GM13976 (cell line): Measurements from ENCODE around the gene FOS.
A peak's percentile ranks its signal among the peaks of the same experiment; 100 is the strongest.

Experiments
- DNase-seq: peaks from one replicate; pipeline ENCODE4 v3.0.0; 2012; ENCODE audit warnings: low spot score
- in situ Hi-C: fragments of 300-500 bp; cut with MboI; formaldehyde crosslinking; loops from one replicate; pipeline ENCODE4 v1.12.0; 2022; ENCODE audit warnings: low sequenced_read_pairs, mixed read lengths, inconsistent platforms; ENCODE audit not compliant: unreplicated experiment
- TF ChIP-seq, protein P1 (sequence below): IDR thresholded peaks from 2 replicates; pipeline ENCODE4 v1.5.1; 2012; ENCODE audit warnings: borderline replicate concordance, mild to moderate bottlenecking; ENCODE audit not compliant: insufficient read depth; ENCODE audit errors: extremely low read depth, missing control alignments, control extremely low read depth

Gene FOS

DNA sequence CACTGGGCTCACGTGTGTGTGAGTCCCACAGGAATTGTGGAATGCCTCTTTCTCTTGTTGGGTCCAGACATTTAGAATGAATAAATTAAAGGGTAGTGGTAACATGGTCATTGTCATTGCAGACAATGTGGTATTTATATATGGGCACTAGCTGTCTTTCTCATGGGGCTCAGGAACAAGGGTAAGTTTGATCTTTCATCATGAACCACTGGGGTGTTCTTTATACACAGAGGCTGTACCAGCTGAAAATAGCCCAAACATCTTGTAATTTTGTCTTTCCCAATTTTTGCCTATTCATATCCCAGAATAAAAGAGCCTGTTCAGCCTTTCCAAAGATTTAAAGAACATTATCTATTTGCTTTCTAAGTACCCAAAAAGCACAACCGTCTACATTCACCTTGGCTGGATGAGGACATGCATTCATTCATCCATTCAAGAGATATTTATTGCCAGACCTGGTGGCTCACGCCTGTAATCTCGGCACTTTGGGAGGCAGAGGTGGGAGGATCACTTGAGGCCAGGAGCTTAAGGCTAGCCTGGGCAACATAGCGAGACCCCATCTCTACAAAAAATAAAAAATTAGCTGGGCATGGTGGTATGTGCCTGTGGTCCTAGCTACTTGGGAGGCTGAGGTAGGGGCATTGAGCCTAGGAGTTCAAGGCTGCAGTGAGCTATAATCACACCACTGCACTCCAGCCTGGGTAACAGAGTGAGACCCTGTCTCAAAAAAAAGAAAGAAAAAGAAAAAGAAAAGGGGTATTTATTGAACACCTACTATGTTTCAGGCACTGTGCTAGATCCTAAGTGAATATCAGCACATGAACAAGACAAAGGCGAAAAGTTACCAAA is 4.4 kb upstream of the FOS start:
- DNase-seq, result no peak
- TF ChIP-seq, protein P1, sequence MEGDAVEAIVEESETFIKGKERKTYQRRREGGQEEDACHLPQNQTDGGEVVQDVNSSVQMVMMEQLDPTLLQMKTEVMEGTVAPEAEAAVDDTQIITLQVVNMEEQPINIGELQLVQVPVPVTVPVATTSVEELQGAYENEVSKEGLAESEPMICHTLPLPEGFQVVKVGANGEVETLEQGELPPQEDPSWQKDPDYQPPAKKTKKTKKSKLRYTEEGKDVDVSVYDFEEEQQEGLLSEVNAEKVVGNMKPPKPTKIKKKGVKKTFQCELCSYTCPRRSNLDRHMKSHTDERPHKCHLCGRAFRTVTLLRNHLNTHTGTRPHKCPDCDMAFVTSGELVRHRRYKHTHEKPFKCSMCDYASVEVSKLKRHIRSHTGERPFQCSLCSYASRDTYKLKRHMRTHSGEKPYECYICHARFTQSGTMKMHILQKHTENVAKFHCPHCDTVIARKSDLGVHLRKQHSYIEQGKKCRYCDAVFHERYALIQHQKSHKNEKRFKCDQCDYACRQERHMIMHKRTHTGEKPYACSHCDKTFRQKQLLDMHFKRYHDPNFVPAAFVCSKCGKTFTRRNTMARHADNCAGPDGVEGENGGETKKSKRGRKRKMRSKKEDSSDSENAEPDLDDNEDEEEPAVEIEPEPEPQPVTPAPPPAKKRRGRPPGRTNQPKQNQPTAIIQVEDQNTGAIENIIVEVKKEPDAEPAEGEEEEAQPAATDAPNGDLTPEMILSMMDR, result no peak
- in situ Hi-C loops, result no loop called here

DNA sequence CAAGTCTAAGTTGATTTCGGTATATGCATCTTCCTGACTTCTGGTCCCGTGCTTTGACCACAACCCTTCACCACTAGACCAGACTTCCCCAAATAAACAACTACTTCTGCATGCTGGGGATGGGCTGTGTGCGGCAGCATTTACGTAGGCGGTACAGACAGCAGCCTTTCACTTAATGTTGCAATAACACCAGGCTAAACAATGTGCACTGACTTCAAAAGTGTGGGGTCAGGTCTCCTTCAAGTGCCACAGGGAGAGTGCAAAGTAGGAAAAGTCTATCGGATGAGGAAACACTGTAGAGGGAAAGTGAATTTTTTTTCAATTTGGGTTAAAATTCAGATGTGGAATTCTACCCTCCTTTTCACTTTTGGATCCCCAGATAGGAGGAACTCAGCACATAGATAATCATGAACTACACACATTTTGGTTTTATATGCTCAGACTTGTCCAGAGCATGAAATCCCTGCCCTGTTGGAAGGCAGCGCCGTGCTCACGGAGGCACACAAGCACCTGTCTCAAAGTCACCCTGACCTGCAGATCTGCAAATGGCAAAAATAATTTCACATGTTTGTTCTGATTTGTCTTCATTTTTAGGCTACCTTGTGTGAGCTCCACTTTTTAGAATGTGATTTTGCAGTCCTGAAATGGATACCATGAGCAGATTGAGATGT is 3.6 kb upstream of the FOS start:
- in situ Hi-C loops, result no loop called here
- TF ChIP-seq, protein P1, result no peak
- DNase-seq, result peak; percentile 47

GRCh38 chr14:75275598-75275997 is 3.0 kb upstream of the FOS start:
- in situ Hi-C loops, result no loop called here
- TF ChIP-seq, protein P1, result no peak
- no peak for DNase-seq

DNA sequence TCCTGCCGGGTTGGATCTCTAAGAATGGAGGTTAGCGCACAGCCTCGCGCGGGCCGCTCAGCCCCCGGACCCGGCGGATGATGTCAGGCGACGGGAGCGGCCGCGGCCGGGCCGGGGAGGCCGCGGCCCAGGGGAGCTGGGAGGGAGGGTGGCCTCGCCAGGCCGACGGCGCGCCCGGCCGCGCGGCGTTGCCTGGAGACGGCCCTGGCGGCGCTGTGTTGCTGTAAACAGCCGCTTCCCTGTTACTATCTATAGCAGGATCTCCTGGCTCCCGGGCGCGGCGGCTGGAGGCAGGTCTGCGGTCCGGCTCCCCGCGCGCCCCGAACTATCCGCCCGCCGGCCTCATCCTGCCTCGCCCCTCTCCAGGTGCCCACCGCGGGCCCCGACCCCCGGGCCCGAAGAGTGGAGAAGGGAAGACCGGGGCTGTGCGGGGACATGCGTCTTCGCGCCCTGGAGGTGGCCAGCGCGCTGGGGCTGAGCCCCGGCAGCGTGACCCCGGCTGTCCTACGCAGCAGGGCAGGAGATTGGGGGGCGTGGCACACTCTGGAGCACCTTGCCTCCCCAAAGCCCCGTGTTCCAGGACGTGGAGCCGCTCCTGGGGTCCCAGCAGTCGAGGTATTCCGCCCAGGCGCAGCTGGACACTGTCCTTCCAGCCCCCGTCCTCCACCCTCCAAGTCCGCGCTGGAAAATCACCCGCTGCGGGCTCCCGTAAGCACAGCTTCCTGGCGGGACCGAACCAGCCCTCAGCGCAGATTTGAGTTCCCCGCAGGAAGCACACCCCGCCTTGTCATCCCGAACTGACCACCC is 1.4 kb upstream of the FOS start:
- in situ Hi-C loops, result no loop called here
- peak; percentile 84 for DNase-seq
- TF ChIP-seq, protein P1, result no peak

GRCh38 chr14:75277815-75278421 is 710 bp upstream of the FOS start:
- no peak for DNase-seq

More at GRCh38 chr14:75277815-75278421, 710 bp upstream of the FOS start:
- TF ChIP-seq, protein P1, result no peak
- in situ Hi-C loops, result no loop called here
